ENCODE results near the gene SH3GL2.
A peak's percentile ranks its signal among the peaks of the same experiment; 100 is the strongest.

Gene SH3GL2

DNA sequence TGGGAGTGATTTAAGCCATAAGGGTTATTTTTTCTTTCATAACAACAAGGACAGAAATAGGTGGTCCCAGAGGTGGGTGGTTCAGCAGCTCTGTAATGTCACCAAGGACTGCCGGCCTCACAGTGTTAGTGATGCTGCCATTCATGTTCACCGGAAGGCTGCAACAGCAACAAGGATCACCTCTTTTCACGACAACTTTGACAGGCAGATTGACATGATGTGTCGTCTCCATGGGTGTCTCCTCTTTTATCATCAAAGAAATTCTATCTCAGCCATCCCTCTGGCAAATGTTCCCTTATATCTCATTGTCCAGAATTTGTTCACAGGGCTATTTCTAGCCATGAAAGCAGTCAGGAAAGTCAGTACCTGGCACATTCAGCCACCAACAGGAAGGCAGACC, 231.5 kb downstream of the SH3GL2 start:
- no peak overlapping the region for H3K4me3 ChIP-seq (replicated peaks; ENCODE audit: low read depth, low read length)
- no peak for DNase-seq (ENCODE audit: extremely low read depth, low read depth)
- no peak for TF ChIP-seq CTCF (IDR thresholded peaks at IDR 0.05; ENCODE audit: low read depth, low read length, missing control alignments)

DNA sequence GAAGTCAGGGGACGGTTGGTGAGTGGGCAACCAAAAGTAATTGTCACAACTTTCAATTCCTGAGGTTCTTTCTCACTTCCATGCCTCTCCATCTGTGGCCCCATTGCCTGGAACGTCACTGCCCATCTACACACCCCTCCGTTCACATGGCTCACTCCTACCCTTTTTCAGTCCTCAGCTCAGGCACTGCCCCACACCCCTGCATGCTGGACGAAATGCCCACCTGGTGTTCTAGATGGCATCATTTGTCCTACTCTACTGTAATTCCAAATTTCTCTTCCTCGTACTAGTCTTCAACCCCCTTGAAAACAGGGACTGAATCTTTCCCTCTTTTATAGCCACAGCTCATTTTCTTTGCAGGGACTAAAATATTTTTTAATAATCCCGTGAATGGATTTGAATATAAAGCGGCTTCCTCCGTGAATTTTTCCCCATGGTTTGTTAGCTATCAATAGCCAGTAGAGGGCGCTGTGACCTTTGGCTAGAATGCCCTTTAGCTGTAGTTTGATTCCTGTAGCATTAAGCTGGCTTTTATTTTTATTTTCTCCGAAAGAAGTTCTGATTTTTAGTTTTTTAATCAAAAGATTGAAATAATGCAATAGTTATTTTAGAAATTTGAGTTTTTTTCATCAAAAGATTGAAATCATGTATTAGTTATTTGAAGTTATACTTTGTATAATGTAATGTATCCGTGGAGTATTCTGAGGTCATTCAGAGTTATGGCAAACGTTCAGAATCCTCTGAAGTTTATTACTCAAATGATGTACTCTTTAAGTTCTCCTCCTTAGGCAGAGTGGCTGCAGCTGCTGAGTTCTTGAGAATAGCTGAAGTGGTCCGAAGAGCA, 232.1 kb downstream of the SH3GL2 start:
- DNase-seq (ENCODE audit: extremely low read depth, low read depth), result peak; percentile 30

DNA sequence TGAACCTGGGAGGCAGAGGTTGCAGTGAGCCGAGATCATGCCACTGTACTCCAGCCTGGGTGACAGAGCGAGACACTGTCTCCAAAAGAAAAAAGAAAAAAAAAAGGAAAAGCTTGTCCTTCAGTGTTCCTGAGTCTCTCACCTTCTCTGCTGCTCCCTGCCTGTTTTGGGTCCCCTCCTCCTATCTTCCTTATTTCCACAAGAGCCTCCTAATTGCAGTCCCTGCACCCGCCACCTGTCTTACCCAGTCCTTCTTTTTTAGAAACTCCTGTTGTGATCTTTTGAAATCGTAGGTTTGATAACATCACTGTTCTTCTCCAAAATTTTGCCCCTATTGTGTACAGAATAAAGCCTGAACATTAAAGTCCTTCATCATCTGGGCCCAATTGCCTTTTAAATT, 234.9 kb downstream of the SH3GL2 start:
- no peak for TF ChIP-seq CTCF (IDR thresholded peaks at IDR 0.05; ENCODE audit: low read depth, low read length, missing control alignments)

More for the DNA sequence above, 232.1 kb downstream of the SH3GL2 start:
- no peak overlapping the region for H3K4me3 ChIP-seq (replicated peaks; ENCODE audit: low read depth, low read length)
- peak; percentile 77 for TF ChIP-seq CTCF (IDR thresholded peaks at IDR 0.05; ENCODE audit: low read depth, low read length, missing control alignments)

GRCh38 chr9:17816431-17817027, 237.7 kb downstream of the SH3GL2 start:
- no peak for DNase-seq (ENCODE audit: extremely low read depth, low read depth)
- no peak overlapping the region for H3K4me3 ChIP-seq (replicated peaks; ENCODE audit: low read depth, low read length)
- no peak for TF ChIP-seq CTCF (IDR thresholded peaks at IDR 0.05; ENCODE audit: low read depth, low read length, missing control alignments)

More for the DNA sequence above, 234.9 kb downstream of the SH3GL2 start:
- H3K4me3 ChIP-seq (replicated peaks; ENCODE audit: low read depth, low read length), result no peak overlapping the region
- DNase-seq (ENCODE audit: extremely low read depth, low read depth), result no peak

DNA sequence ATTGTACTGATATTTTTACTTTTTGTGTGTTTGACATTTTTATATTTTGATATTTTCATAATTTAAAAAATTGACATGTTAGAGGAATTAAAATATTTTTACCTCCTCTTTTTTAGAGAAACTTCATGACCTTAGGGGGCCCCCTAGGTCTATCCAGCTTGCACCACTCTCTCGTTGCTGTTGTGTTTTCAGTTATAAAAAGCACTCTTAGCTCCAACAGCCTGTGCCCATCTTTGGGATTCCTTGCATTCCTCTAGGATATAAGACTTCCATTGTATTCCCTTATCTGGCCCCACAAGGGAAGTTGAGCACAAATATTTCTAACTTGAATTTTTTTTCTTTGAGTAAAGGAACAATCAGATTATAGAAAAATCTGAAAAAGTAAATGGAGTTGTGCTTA, 245.3 kb downstream of the SH3GL2 start:
- no peak for DNase-seq (ENCODE audit: extremely low read depth, low read depth)
- no peak overlapping the region for H3K4me3 ChIP-seq (replicated peaks; ENCODE audit: low read depth, low read length)
- TF ChIP-seq CTCF (IDR thresholded peaks at IDR 0.05; ENCODE audit: low read depth, low read length, missing control alignments), result no peak

DNA sequence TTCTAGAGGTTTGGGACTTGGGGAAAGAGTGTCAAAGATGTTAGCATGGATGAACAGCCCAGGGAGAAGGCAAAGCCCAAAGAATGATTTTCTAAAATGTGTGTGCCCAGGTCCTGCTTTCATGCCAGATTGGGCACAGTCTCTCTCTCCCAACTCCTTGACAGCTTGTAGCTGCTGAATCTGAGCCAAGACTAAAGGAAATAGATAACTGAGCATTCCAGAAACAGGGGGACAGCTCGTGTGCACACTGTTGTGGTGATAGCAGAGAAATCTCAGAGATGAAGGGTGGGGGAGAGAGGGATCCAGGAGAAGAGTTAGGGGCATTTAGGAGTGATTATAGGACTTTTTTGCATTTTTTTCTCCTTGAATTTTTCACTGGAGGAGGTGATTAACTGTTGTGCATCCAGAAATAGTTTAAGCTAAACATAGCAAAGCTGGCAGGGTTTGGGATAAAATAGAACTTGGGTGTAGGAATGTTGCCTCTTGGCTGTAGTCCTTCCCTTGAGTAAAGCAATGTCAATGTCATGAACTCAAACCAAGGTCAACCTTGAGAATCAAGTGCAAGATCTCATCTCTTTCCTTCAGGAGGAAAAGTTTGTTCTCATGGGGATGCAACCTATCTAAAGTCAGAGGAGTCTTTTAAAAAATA, 245.9 kb downstream of the SH3GL2 start:
- no peak overlapping the region for H3K4me3 ChIP-seq (replicated peaks; ENCODE audit: low read depth, low read length)
- TF ChIP-seq CTCF (IDR thresholded peaks at IDR 0.05; ENCODE audit: low read depth, low read length, missing control alignments), result no peak
- no peak for DNase-seq (ENCODE audit: extremely low read depth, low read depth)

Data from HFF-Myc (cell line).